Caco-2 (cell line): Measurements from ENCODE around the gene DHRS1. TPM values are rescaled to one million over a fixed set of nuclear protein-coding genes. Genes with fewer than 3 reads are reported as not detected.
A peak's percentile ranks its signal among the peaks of the same experiment; 100 is the strongest.

Experiments
- BruUV-seq: library from RNA; stranded (reverse); fragments of 400-500 nt; replicated peaks from 2 replicates; lab custom pipeline; 2021; lab: Mats Ljungman, UMichigan
- CTCF ChIA-PET: fragments of 300-600 bp; sonication (Branson Sonifier 250); formaldehyde crosslinking; loops from one replicate; lab custom pipeline; 2022; ENCODE audit warnings: antibody characterized with exemption; lab: Charles Lee
- POLR2A ChIA-PET: fragments of 300-600 bp; sonication (Branson Sonifier 250); formaldehyde crosslinking; loops from one replicate; lab custom pipeline; 2022; ENCODE audit warnings: antibody characterized with exemption; lab: Charles Lee
- DNase-seq, 2 experiments: peaks; one replicate each; pipeline versions ENCODE4 v3.0.0 to v3.0.0-alpha.2; 2020 to 2022
- H3K27me3 ChIP-seq: replicated peaks from 2 replicates; pipeline ENCODE4 v1.6.0; 2011; ENCODE audit warnings: low read length; ENCODE audit not compliant: control insufficient read depth, insufficient read depth
- H3K36me3 ChIP-seq: 2 replicates; pipeline ENCODE4 v1.5.1; 2011; ENCODE audit warnings: low read length; ENCODE audit not compliant: control insufficient read depth, insufficient read depth
- H3K4me1 ChIP-seq: fragments of 250-450 bp; sonication (Bioruptor Pico); 2 replicates; pipeline ENCODE4 v1.5.1; 2020; ENCODE audit warnings: mild to moderate bottlenecking
- H3K4me3 ChIP-seq: 2 replicates; pipeline ENCODE4 v1.5.1; 2011; ENCODE audit warnings: low read depth, mild to moderate bottlenecking, control low read depth, low read length
- H3K9me3 ChIP-seq: fragments of 250-450 bp; sonication (Bioruptor Pico); 2 replicates; pipeline ENCODE4 v1.5.1; 2020; ENCODE audit warnings: mild to moderate bottlenecking, moderate library complexity
- H3K27ac Mint-ChIP-seq: one replicate; pipeline ENCODE4 v1.8.0; 2022; ENCODE audit warnings: mixed read lengths; ENCODE audit not compliant: unreplicated experiment
- H3K27me3 Mint-ChIP-seq: one replicate; pipeline ENCODE4 v1.8.0; 2022; ENCODE audit warnings: mixed read lengths; ENCODE audit not compliant: insufficient read depth, unreplicated experiment
- H3K36me3 Mint-ChIP-seq: one replicate; pipeline ENCODE4 v1.8.0; 2022; ENCODE audit warnings: mild to moderate bottlenecking, mixed read lengths; ENCODE audit not compliant: insufficient read depth, unreplicated experiment
- H3K4me1 Mint-ChIP-seq: one replicate; pipeline ENCODE4 v1.8.0; 2022; ENCODE audit warnings: low read depth, mixed read lengths; ENCODE audit not compliant: unreplicated experiment
- H3K4me3 Mint-ChIP-seq: one replicate; pipeline ENCODE4 v1.8.0; 2022; ENCODE audit warnings: mild to moderate bottlenecking, moderate library complexity, mixed read lengths; ENCODE audit not compliant: unreplicated experiment
- H3K9me3 Mint-ChIP-seq: one replicate; pipeline ENCODE4 v1.8.0; 2022; ENCODE audit warnings: mixed read lengths; ENCODE audit not compliant: unreplicated experiment
- intact Hi-C: fragments of 100-400 bp; cut with micrococcal nuclease; formaldehyde crosslinking; loops from one replicate; pipeline ENCODE4 v1.10.0; 2022; ENCODE audit not compliant: unreplicated experiment
- total RNA-seq: library from RNA; stranded (reverse); gene quantifications from 2 replicates; pipeline ENCODE4 v1.2.3, GENCODE V29; 2022
- TF ChIP-seq, protein P1 (sequence below), 2 experiments: fragments of 200-600 bp in 1 of 2; IDR thresholded peaks; 1 replicate in 1 of 2; 2 replicates in 1 of 2; pipeline versions ENCODE4 v1.5.1 to v1.8.0; 2011 to 2022; ENCODE audit warnings: antibody characterized with exemption in 1 of 2, control low read depth in 1 of 2, inconsistent platforms in 1 of 2, low read depth in 1 of 2, low read length in 1 of 2, mild to moderate bottlenecking in 1 of 2, moderate library complexity in 1 of 2; ENCODE audit not compliant: insufficient read depth in 1 of 2, severe bottlenecking in 1 of 2, unreplicated experiment in 1 of 2

The DHRS1 gene
- total RNA-seq, 1 experiment from 2014 or later: 18.1 TPM

DNA sequence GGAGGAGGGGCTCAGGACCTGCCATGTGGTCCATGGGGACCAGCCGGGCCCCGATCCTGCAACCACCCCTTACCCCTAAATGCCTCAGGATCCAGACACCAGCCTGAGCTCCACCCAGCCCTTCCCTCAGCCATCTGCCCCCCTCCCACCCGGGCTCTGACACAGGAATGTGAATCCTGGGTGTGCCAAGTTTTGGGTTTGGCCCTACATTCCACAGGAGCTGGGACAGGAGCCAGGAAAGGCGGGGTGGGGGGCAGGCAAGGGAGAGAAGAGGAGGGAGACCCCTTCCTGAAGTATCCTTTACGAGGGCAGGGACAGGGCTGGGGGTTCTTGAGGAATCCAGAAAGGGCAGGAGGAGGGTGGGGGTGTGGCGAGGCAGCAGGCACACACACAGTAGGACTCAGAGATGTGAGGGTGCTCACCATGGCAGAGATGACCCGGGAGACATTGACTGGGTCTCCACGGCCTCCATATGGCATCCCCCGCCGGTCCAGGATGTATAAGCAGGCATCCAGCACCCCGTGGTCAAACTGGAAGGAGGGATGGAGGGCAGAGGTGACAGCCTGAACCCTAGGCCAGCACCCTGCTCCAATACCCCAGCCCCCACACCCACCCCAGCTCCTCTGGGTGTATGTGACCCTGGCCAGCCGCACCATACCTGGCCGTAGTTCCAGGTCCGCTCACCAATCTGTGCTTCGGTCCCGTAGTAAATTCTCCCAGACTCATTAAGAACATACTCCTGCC is 40.1 kb downstream of the DHRS1 start:
- Mint-ChIP-seq H3K27me3 (no peaks in the 10 kb centered on the region), H3K4me3 (no peak overlapping the region), H3K27ac (peak overlapping the region; percentile 16), H3K4me1 (no peaks in the 10 kb centered on the region), H3K9me3 (no peaks in the 10 kb centered on the region), H3K36me3 (no peaks in the 10 kb centered on the region)
- POLR2A ChIA-PET: interaction anchor here (0.6 kb wide), 1 partner anchor 167 kb away, joined by 3 read pairs; no protein-coding TSS in a partner anchor
- Histone ChIP-seq H3K4me3 (no peak overlapping the region), H3K27me3 (no peaks in the 10 kb centered on the region), H3K9me3 (no peaks in the 10 kb centered on the region), H3K4me1 (peaks cover 11% of the 10 kb centered on the region; the same call in 1 of the 2 replicates), H3K36me3 (no peaks in the 10 kb centered on the region)
- DNase-seq: no peak
- intact Hi-C loops: no loop called here
- BruUV-seq: no TSS peak
- TF ChIP-seq, protein P1, sequence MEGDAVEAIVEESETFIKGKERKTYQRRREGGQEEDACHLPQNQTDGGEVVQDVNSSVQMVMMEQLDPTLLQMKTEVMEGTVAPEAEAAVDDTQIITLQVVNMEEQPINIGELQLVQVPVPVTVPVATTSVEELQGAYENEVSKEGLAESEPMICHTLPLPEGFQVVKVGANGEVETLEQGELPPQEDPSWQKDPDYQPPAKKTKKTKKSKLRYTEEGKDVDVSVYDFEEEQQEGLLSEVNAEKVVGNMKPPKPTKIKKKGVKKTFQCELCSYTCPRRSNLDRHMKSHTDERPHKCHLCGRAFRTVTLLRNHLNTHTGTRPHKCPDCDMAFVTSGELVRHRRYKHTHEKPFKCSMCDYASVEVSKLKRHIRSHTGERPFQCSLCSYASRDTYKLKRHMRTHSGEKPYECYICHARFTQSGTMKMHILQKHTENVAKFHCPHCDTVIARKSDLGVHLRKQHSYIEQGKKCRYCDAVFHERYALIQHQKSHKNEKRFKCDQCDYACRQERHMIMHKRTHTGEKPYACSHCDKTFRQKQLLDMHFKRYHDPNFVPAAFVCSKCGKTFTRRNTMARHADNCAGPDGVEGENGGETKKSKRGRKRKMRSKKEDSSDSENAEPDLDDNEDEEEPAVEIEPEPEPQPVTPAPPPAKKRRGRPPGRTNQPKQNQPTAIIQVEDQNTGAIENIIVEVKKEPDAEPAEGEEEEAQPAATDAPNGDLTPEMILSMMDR (IDR thresholded peaks at IDR 0.05; ENCODE audit: insufficient read depth in 1 of 2, low read depth in 1 of 2, low read length in 1 of 2, severe bottlenecking in 1 of 2, unreplicated experiment in 1 of 2): no peak
- CTCF ChIA-PET: no interaction called here

DNA sequence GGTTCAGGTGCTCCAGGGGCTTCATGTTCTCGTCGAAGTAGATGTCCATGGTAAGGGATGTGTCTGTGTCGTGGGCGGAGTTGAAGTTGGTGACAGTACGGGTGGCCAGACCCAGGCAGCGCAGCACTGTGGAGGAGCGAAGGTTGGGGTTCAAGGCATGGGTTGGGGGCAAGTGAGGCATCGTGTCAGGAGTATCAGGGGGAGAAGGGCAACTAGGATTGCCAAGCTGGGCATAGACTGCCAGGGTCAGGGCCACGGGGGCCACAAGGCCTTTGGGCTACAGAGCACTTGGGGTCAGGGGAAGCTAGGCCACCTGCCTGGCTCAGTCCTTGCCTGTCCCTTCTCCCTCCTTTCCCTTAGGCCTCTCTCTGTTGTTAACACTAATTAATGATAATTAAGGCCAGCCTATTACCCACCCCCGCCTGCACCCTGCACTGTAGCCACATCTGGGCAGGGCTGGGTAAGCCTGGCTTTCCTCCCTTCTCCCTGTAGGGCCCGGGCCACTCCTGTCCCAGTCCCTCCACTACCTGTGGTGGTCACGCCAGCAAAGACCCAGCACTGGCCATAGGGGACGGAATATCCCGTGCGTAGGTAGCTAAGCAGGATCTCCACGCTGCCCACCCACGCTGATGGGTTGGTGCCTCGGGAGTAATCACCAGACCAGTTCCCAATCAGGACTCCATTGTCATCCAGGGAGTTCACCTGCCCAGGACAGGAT is 40.9 kb downstream of the DHRS1 start:
- no TSS peak for BruUV-seq
- H3K4me1 ChIP-seq: 0 out of 2 replicates have a peak, but pooled peaks cover 6% of the 10 kb centered on the region
- CTCF ChIA-PET: no interaction called here
- no peaks in the 10 kb centered on the region for H3K36me3 ChIP-seq
- H3K27me3 ChIP-seq: no peaks in the 10 kb centered on the region
- H3K4me3 Mint-ChIP-seq: no peak overlapping the region
- H3K4me3 ChIP-seq: no peak overlapping the region
- H3K36me3 Mint-ChIP-seq: no peaks in the 10 kb centered on the region
- intact Hi-C loops: no loop called here
- no peaks in the 10 kb centered on the region for H3K9me3 Mint-ChIP-seq
- H3K4me1 Mint-ChIP-seq: no peaks in the 10 kb centered on the region
- TF ChIP-seq, protein P1 (IDR thresholded peaks at IDR 0.05; ENCODE audit: insufficient read depth in 1 of 2, low read depth in 1 of 2, low read length in 1 of 2, severe bottlenecking in 1 of 2, unreplicated experiment in 1 of 2): no peak
- POLR2A ChIA-PET: no interaction called here
- peak overlapping the region; percentile 16 for H3K27ac Mint-ChIP-seq
- DNase-seq: no peak
- H3K27me3 Mint-ChIP-seq: no peaks in the 10 kb centered on the region
- H3K9me3 ChIP-seq: no peaks in the 10 kb centered on the region

DNA sequence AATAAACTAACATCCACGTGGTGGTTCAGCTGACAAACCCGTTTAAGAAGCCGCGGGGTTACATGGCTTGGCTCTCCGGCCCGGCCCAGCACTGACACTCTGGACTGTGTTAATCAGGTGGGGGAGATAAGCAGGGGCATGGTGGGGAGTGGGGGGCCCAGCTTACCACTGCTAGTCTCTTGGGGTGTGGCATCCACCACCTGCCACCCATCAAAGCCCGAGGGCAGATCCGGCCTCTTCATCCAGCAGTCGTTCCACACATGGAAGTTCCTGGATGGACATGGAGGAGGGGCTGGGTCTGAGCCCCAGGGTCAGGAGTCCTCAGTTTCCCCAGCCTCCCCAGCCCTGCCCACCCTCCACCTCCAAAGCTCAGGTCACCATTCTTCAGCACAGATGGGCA is 41.5 kb downstream of the DHRS1 start:
- Mint-ChIP-seq H3K9me3 (no peaks in the 10 kb centered on the region), H3K27ac (no peak overlapping the region), H3K27me3 (no peaks in the 10 kb centered on the region), H3K36me3 (no peaks in the 10 kb centered on the region), H3K4me3 (no peak overlapping the region), H3K4me1 (no peaks in the 10 kb centered on the region)
- H3K4me1 ChIP-seq: peaks cover under 1% of the 10 kb centered on the region
- TF ChIP-seq, protein P1 (IDR thresholded peaks at IDR 0.05; ENCODE audit: insufficient read depth in 1 of 2, low read depth in 1 of 2, low read length in 1 of 2, severe bottlenecking in 1 of 2, unreplicated experiment in 1 of 2): no peak
- intact Hi-C loops: no loop called here
- no peak overlapping the region for H3K4me3 ChIP-seq
- no peaks in the 10 kb centered on the region for H3K36me3 ChIP-seq
- no peak for DNase-seq
- BruUV-seq: no TSS peak
- POLR2A ChIA-PET: no interaction called here
- no peaks in the 10 kb centered on the region for H3K9me3 ChIP-seq
- no peaks in the 10 kb centered on the region for H3K27me3 ChIP-seq
- CTCF ChIA-PET: no interaction called here
